Rectal smooth muscle tissue (tissue), 1 donor: ENCODE results near the gene ELOVL3.

Experiments
- H3K27ac ChIP-seq: one replicate; pipeline ENCODE4 v1.7.0; 2013; ENCODE audit warnings: low read depth, low read length, inconsistent platforms
- H3K27me3 ChIP-seq: one replicate; pipeline ENCODE4 v1.7.0; 2013; ENCODE audit warnings: low read length; ENCODE audit not compliant: control insufficient read depth, insufficient read depth
- H3K36me3 ChIP-seq: one replicate; pipeline ENCODE4 v1.7.0; 2013; ENCODE audit warnings: low read length; ENCODE audit not compliant: control insufficient read depth, insufficient read depth
- H3K4me1 ChIP-seq: one replicate; pipeline ENCODE4 v1.7.0; 2013; ENCODE audit warnings: low read length; ENCODE audit not compliant: control insufficient read depth, insufficient read depth
- H3K4me3 ChIP-seq: one replicate; pipeline ENCODE4 v1.7.0; 2013; ENCODE audit warnings: low read length
- H3K9ac ChIP-seq: one replicate; pipeline ENCODE4 v1.7.0; 2013; ENCODE audit warnings: low read length

Gene ELOVL3

DNA sequence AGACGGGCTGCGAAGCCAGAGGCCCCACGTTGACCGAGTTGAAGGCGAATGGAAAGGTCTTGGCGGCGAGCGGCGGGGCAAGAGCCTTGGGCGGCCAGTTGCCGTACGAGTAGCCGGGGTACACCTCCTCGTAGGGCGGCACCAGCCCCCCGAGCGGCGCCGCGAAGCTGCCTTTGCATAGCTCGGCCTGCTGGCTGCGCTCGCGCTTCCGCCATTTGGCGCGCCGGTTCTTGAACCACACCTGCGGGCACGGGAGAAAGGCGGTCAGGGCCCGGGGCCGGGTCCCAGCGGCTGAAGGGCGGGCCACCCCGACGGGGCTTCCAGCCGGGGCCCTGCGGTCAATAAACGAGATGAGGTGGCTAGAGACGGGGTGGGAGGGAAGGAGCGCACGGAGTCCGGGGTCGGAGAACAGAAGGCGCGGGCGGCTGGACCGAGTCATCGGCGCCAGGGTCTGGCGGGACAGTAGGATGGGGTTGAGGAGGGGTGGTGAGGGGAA, 4.8 kb downstream of the ELOVL3 start:
- H3K4me3 ChIP-seq, result peak overlapping the region; percentile 58
- H3K4me1 ChIP-seq, result peaks cover 4% of the 10 kb centered on the region
- H3K27me3 ChIP-seq, result peaks cover 39% of the 10 kb centered on the region
- no peak overlapping the region for H3K9ac ChIP-seq
- no peak overlapping the region for H3K27ac ChIP-seq
- no peaks in the 10 kb centered on the region for H3K36me3 ChIP-seq

GRCh38 chr10:102231357-102232318, 5.5 kb downstream of the ELOVL3 start:
- no peaks in the 10 kb centered on the region for H3K36me3 ChIP-seq
- no peak overlapping the region for H3K9ac ChIP-seq
- H3K4me1 ChIP-seq, result no peaks in the 10 kb centered on the region
- no peak overlapping the region for H3K27ac ChIP-seq
- H3K4me3 ChIP-seq, result peak overlapping the region; percentile 58
- peaks cover 40% of the 10 kb centered on the region for H3K27me3 ChIP-seq

GRCh38 chr10:102233997-102234396, 7.9 kb downstream of the ELOVL3 start:
- Histone ChIP-seq H3K4me3 (no peak overlapping the region), H3K36me3 (no peaks in the 10 kb centered on the region), H3K4me1 (no peaks in the 10 kb centered on the region), H3K27ac (no peak overlapping the region), H3K27me3 (peaks cover 37% of the 10 kb centered on the region), H3K9ac (no peak overlapping the region)

GRCh38 chr10:102234888-102235597, 8.9 kb downstream of the ELOVL3 start:
- peaks cover 32% of the 10 kb centered on the region for H3K27me3 ChIP-seq
- no peak overlapping the region for H3K9ac ChIP-seq
- H3K27ac ChIP-seq, result no peak overlapping the region
- no peaks in the 10 kb centered on the region for H3K36me3 ChIP-seq
- H3K4me1 ChIP-seq, result no peaks in the 10 kb centered on the region
- no peak overlapping the region for H3K4me3 ChIP-seq

- H3K4me1 ChIP-seq, result no peaks in the 10 kb centered on the region
- no peaks in the 10 kb centered on the region for H3K36me3 ChIP-seq
- H3K27me3 ChIP-seq, result peaks cover 31% of the 10 kb centered on the region
- H3K4me3 ChIP-seq, result no peak overlapping the region
- no peak overlapping the region for H3K9ac ChIP-seq
- no peak overlapping the region for H3K27ac ChIP-seq
These were observed 9.5 kb downstream of the ELOVL3 start for GRCh38 chr10:102235598-102235920.

DNA sequence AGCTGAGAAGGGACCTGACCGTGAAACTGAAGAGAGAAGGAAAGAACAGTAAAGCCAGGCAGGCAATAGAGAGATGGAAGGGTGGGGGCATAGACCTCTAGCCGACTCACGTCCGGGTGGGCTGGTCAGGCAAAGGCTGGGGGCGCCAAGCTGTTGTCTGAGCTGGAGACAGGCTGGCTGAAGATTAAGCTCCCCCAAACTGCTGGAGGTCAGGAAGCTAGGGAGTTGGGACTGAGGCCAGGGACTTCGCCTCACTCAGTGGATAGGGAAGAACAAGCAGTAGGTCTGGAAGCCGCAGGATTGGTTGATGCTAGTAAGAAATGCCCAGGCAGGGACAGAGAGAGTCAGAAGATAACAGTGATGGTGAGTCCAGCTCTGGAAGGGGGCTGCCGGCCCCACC, 9.9 kb downstream of the ELOVL3 start:
- Histone ChIP-seq H3K4me1 (no peaks in the 10 kb centered on the region), H3K9ac (no peak overlapping the region), H3K27me3 (peaks cover 27% of the 10 kb centered on the region)

DNA sequence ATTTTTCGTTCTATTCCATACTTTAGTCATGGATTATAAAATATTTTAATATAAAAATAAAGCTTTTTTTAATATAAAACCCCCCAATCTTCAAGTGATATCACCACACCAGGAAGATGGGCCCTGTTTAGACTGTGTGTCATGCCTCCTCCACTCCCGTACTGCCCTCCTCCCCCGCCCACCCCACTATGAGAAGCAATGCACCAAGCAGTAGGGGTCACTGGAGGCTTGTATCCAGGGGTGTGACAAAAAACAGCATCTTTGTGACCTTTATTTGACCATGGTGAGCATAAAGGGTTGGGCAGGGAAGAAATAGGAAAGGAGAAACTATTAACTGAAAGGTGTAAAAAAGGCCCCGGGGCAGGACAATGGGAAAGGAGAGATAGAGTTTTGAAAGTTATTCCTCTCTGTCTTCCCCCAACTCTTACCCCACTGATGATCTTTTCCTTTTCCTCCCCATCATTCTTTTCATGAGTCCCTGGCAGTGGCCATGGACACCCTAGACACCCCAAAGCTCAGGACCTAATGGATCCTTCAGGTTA, 11.7 kb downstream of the ELOVL3 start:
- Histone ChIP-seq H3K27ac (no peak overlapping the region), H3K4me3 (no peak overlapping the region), H3K4me1 (peaks cover 7% of the 10 kb centered on the region), H3K9ac (no peak overlapping the region), H3K27me3 (peaks cover 17% of the 10 kb centered on the region), H3K36me3 (no peaks in the 10 kb centered on the region)

More for the DNA sequence above, 9.9 kb downstream of the ELOVL3 start:
- Histone ChIP-seq H3K27ac (no peak overlapping the region), H3K4me3 (no peak overlapping the region), H3K36me3 (no peaks in the 10 kb centered on the region)

DNA sequence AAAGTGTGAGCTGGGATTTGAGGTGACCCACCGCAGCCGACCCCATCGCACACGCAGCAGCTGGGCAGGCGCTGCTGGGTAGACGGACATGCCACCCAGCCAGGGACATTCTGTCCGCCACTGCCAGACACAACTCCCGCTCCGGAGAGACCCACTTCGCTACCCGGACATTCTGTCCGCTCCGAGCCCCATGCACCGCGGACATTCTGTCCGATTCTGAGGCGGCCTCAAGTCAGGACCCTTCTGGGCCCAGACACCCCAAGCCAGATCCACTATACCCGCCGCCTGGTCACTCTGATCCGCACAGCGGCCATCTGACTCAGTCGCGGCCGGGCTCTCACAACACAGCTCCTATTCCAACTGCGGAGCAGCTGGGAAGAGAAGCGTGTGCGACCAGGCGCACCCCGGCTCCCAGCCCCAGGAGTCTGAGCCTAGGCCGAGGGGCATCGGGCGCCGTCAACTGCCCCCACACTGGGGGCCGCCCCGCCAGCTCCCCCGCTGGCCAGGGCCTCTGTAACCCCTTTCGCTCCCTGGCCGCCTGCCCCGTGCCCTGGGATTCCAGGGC, 14.4 kb downstream of the ELOVL3 start:
- H3K27ac ChIP-seq, result no peak overlapping the region
- peak overlapping the region; percentile 78 for H3K4me3 ChIP-seq
- no peak overlapping the region for H3K9ac ChIP-seq
- H3K27me3 ChIP-seq, result peaks cover 5% of the 10 kb centered on the region
- H3K4me1 ChIP-seq, result peaks cover 10% of the 10 kb centered on the region
- H3K36me3 ChIP-seq, result no peaks in the 10 kb centered on the region

- H3K4me3 ChIP-seq, result peak overlapping the region; percentile 78
- H3K9ac ChIP-seq, result no peak overlapping the region
- H3K27me3 ChIP-seq, result peaks cover 2% of the 10 kb centered on the region
- no peaks in the 10 kb centered on the region for H3K36me3 ChIP-seq
- H3K27ac ChIP-seq, result no peak overlapping the region
- peaks cover 11% of the 10 kb centered on the region for H3K4me1 ChIP-seq
These were observed 14.9 kb downstream of the ELOVL3 start for GRCh38 chr10:102241032-102241443.

GRCh38 chr10:102241444-102242117, 15.5 kb downstream of the ELOVL3 start, which contains the start of gene PITX3:
PITX3 (minus strand) TSS chr10:102241512; CDS start chr10:102232080, 9,432 bp downstream.
- H3K36me3 ChIP-seq, result no peaks in the 10 kb centered on the region
- H3K4me1 ChIP-seq, result peaks cover 17% of the 10 kb centered on the region
- no peak within 1 kb of the TSS for H3K9ac ChIP-seq
- peaks cover 2% of the 10 kb centered on the region for H3K27me3 ChIP-seq
- peak within 1 kb of the TSS; percentile 78 for H3K4me3 ChIP-seq
- no peak within 1 kb of the TSS for H3K27ac ChIP-seq

GRCh38 chr10:102242118-102242485, 16.0 kb downstream of the ELOVL3 start:
- Histone ChIP-seq H3K27me3 (peaks cover 2% of the 10 kb centered on the region), H3K27ac (no peak overlapping the region), H3K4me1 (peaks cover 22% of the 10 kb centered on the region), H3K4me3 (peak overlapping the region; percentile 78), H3K36me3 (no peaks in the 10 kb centered on the region), H3K9ac (no peak overlapping the region)
